HL-60 (cell line): Measurements from ENCODE around the gene FOXF2.

Experiments
- GABPA ChIP-seq: IDR thresholded peaks from 2 replicates; pipeline ENCODE4 v1.6.1; 2012; ENCODE audit warnings: low read depth
- POLR2AphosphoS5 ChIP-seq: IDR thresholded peaks from 2 replicates; pipeline ENCODE4 v1.6.1; 2012; ENCODE audit warnings: low read depth
- SPI1 ChIP-seq: IDR thresholded peaks from 2 replicates; pipeline ENCODE4 v1.6.1; 2012; ENCODE audit warnings: low read depth, mild to moderate bottlenecking, borderline replicate concordance
- TF ChIP-seq, protein P1 (sequence below): IDR thresholded peaks from one replicate; pipeline ENCODE4 v1.5.1; 2011; ENCODE audit warnings: low read length, control low read depth, inconsistent platforms; ENCODE audit not compliant: insufficient read depth
- TF ChIP-seq, protein P2 (sequence below): IDR thresholded peaks from 2 replicates; pipeline ENCODE4 v1.6.1; 2012; ENCODE audit warnings: low read depth; ENCODE audit not compliant: insufficient replicate concordance

DNA sequence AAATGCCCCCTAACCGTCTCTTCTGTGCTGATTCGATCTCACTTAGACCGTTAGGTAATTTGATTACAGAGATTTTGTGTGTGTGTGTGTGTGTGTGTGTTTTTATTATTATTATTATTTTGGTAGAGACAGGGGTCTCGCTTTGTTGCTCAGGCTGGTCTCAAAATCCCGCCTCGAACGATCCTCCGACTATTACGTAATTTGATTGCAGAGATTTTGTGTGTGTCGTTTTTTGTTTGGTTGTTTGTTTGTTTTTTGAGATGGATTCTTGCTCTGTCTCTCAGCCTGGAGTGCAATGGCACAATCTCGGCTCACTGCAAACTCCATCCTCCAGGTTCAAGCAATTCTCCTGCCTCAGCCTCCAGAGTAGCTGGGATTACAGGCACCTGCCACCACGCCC, 28.3 kb downstream of the FOXF2 start:
- TF ChIP-seq POLR2AphosphoS5 (no peak), GABPA (no peak), SPI1 (no peak)
- TF ChIP-seq, protein P1, sequence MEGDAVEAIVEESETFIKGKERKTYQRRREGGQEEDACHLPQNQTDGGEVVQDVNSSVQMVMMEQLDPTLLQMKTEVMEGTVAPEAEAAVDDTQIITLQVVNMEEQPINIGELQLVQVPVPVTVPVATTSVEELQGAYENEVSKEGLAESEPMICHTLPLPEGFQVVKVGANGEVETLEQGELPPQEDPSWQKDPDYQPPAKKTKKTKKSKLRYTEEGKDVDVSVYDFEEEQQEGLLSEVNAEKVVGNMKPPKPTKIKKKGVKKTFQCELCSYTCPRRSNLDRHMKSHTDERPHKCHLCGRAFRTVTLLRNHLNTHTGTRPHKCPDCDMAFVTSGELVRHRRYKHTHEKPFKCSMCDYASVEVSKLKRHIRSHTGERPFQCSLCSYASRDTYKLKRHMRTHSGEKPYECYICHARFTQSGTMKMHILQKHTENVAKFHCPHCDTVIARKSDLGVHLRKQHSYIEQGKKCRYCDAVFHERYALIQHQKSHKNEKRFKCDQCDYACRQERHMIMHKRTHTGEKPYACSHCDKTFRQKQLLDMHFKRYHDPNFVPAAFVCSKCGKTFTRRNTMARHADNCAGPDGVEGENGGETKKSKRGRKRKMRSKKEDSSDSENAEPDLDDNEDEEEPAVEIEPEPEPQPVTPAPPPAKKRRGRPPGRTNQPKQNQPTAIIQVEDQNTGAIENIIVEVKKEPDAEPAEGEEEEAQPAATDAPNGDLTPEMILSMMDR = no peak
- TF ChIP-seq, protein P2, sequence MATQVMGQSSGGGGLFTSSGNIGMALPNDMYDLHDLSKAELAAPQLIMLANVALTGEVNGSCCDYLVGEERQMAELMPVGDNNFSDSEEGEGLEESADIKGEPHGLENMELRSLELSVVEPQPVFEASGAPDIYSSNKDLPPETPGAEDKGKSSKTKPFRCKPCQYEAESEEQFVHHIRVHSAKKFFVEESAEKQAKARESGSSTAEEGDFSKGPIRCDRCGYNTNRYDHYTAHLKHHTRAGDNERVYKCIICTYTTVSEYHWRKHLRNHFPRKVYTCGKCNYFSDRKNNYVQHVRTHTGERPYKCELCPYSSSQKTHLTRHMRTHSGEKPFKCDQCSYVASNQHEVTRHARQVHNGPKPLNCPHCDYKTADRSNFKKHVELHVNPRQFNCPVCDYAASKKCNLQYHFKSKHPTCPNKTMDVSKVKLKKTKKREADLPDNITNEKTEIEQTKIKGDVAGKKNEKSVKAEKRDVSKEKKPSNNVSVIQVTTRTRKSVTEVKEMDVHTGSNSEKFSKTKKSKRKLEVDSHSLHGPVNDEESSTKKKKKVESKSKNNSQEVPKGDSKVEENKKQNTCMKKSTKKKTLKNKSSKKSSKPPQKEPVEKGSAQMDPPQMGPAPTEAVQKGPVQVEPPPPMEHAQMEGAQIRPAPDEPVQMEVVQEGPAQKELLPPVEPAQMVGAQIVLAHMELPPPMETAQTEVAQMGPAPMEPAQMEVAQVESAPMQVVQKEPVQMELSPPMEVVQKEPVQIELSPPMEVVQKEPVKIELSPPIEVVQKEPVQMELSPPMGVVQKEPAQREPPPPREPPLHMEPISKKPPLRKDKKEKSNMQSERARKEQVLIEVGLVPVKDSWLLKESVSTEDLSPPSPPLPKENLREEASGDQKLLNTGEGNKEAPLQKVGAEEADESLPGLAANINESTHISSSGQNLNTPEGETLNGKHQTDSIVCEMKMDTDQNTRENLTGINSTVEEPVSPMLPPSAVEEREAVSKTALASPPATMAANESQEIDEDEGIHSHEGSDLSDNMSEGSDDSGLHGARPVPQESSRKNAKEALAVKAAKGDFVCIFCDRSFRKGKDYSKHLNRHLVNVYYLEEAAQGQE = no peak
